IMR-90 (cell line): Measurements from ENCODE around the gene ZGRF1. TPM values are rescaled to one million over a fixed set of nuclear protein-coding genes. Genes with fewer than 3 reads are reported as not detected.

Experiments
- ATAC-seq: fragments of 200-7000 bp; cut with Tn5 transposase; 2 replicates; pipeline ENCODE4 v1.9.1; 2020; ENCODE audit warnings: low read depth, mild to moderate bottlenecking, moderate library complexity
- BruUV-seq: library from RNA; stranded (reverse); fragments of 400-500 nt; replicated peaks from 2 replicates; lab custom pipeline; 2021; lab: Mats Ljungman, UMichigan
- CTCF ChIA-PET: fragments of 300-600 bp; formaldehyde crosslinking; extraction: SDS; loops from one replicate; lab custom pipeline; 2021; ENCODE audit warnings: antibody characterized with exemption; lab: Yijun Ruan, JAX
- POLR2A ChIA-PET: fragments of 300-600 bp; sonication (Branson Sonifier 250); formaldehyde crosslinking; loops from one replicate; lab custom pipeline; 2022; ENCODE audit warnings: antibody characterized with exemption; ENCODE audit not compliant: unreplicated experiment; lab: Charles Lee
- DNase-seq: peaks from one replicate; pipeline ENCODE4 v3.0.0; 2013
- H2AFZ ChIP-seq: replicated peaks from 2 replicates; pipeline ENCODE3; 2013; ENCODE audit warnings: low read length, mild to moderate bottlenecking; ENCODE audit not compliant: poor library complexity
- H2AK5ac ChIP-seq: 2 replicates; pipeline ENCODE4 v1.6.1; 2013; ENCODE audit warnings: low read depth, low read length, inconsistent platforms
- H2AK9ac ChIP-seq: replicated peaks from 2 replicates; pipeline ENCODE3; 2013; ENCODE audit warnings: mild to moderate bottlenecking, low read depth, low read length, moderate library complexity; ENCODE audit not compliant: poor library complexity
- H2BK120ac ChIP-seq: 2 replicates; pipeline ENCODE4 v1.6.1; 2013; ENCODE audit warnings: low read depth, low read length, inconsistent platforms
- H2BK15ac ChIP-seq: 3 replicates; pipeline ENCODE4 v1.6.1; 2013; ENCODE audit warnings: low read depth, low read length, inconsistent platforms
- H2BK20ac ChIP-seq: 2 replicates; pipeline ENCODE4 v1.6.1; 2013; ENCODE audit warnings: low read depth, mild to moderate bottlenecking, inconsistent platforms, low read length, moderate library complexity
- H2BK5ac ChIP-seq: 2 replicates; pipeline ENCODE4 v1.6.1; 2013; ENCODE audit warnings: mild to moderate bottlenecking, low read depth, low read length, inconsistent platforms; ENCODE audit not compliant: poor library complexity, severe bottlenecking
- H3K14ac ChIP-seq: replicated peaks from 2 replicates; pipeline ENCODE4 v1.6.1; 2013; ENCODE audit warnings: low read depth, low read length, inconsistent platforms
- H3K18ac ChIP-seq: 2 replicates; pipeline ENCODE4 v1.6.1; 2013; ENCODE audit warnings: low read depth, low read length, control low read depth
- H3K23ac ChIP-seq: 2 replicates; pipeline ENCODE4 v1.6.1; 2013; ENCODE audit warnings: low read depth, low read length, inconsistent platforms
- H3K27ac ChIP-seq: 2 replicates; pipeline ENCODE4 v1.5.1; 2013; ENCODE audit warnings: mild to moderate bottlenecking, control low read depth, low read length; ENCODE audit not compliant: insufficient read depth
- H3K27me3 ChIP-seq: 2 replicates; pipeline ENCODE4 v1.6.1; 2013; ENCODE audit warnings: low read length; ENCODE audit not compliant: control insufficient read depth, insufficient read depth
- H3K36me3 ChIP-seq: 2 replicates; pipeline ENCODE4 v1.6.1; 2013; ENCODE audit warnings: low read length, mixed read lengths; ENCODE audit not compliant: control insufficient read depth, insufficient read depth
- H3K4ac ChIP-seq: 2 replicates; pipeline ENCODE4 v1.6.1; 2013; ENCODE audit warnings: low read depth, low read length, inconsistent platforms
- H3K4me1 ChIP-seq: 2 replicates; pipeline ENCODE4 v1.6.1; 2013; ENCODE audit warnings: low read length, mixed read lengths; ENCODE audit not compliant: control insufficient read depth, insufficient read depth
- H3K4me2 ChIP-seq: 2 replicates; pipeline ENCODE4 v1.6.1; 2013; ENCODE audit warnings: low read depth, mild to moderate bottlenecking, control low read depth, low read length, moderate library complexity
- H3K4me3 ChIP-seq: 2 replicates; pipeline ENCODE4 v1.5.1; 2013; ENCODE audit warnings: low read depth, mild to moderate bottlenecking, control low read depth, low read length, moderate library complexity; ENCODE audit not compliant: insufficient read depth
- H3K56ac ChIP-seq: 2 replicates; pipeline ENCODE4 v1.6.1; 2013; ENCODE audit warnings: low read length, inconsistent platforms; ENCODE audit not compliant: insufficient read depth; ENCODE audit errors: extremely low read depth
- H3K79me1 ChIP-seq, 2 experiments: 2 replicates each; pipeline ENCODE4 v1.6.1; 2013; ENCODE audit warnings: low read length in 2 of 2, inconsistent platforms in 1 of 2, low read depth in 1 of 2
- H3K9ac ChIP-seq: 2 replicates; pipeline ENCODE4 v1.6.1; 2013; ENCODE audit warnings: low read depth, low read length, control low read depth
- H3K9me1 ChIP-seq: 2 replicates; pipeline ENCODE4 v1.6.1; 2013; ENCODE audit warnings: low read length, inconsistent platforms; ENCODE audit not compliant: insufficient read depth
- H3K9me3 ChIP-seq: 2 replicates; pipeline ENCODE4 v1.6.1; 2013; ENCODE audit warnings: low read length; ENCODE audit not compliant: control insufficient read depth, insufficient read depth
- H4K20me1 ChIP-seq: 2 replicates; pipeline ENCODE4 v1.6.1; 2013; ENCODE audit warnings: low read length, inconsistent platforms; ENCODE audit not compliant: insufficient read depth
- H4K5ac ChIP-seq: 2 replicates; pipeline ENCODE4 v1.6.1; 2013; ENCODE audit warnings: mild to moderate bottlenecking, low read depth, low read length, control low read depth
- H4K8ac ChIP-seq, 2 experiments: 2 replicates each; pipeline ENCODE4 v1.6.1; 2013; ENCODE audit warnings: low read depth in 2 of 2, low read length in 2 of 2, control low read depth in 1 of 2, inconsistent platforms in 1 of 2
- H4K91ac ChIP-seq: 2 replicates; pipeline ENCODE4 v1.6.1; 2013; ENCODE audit warnings: low read depth, low read length, inconsistent platforms; ENCODE audit not compliant: insufficient read depth
- BHLHE40 ChIP-seq: fragments of 150-350 bp; IDR thresholded peaks from 2 replicates; pipeline ENCODE4 v1.6.1; 2016; ENCODE audit warnings: mild to moderate bottlenecking, low read depth, low read length
- CEBPB ChIP-seq: IDR thresholded peaks from 2 replicates; pipeline ENCODE4 v1.6.1; 2012; ENCODE audit warnings: low read depth, low read length, improper control_type of control experiment
- CHD1 ChIP-seq: IDR thresholded peaks from 2 replicates; pipeline ENCODE4 v1.6.1; 2012; ENCODE audit warnings: low read depth, low read length, improper control_type of control experiment
- FOS ChIP-seq: fragments of 150-350 bp; IDR thresholded peaks from 2 replicates; pipeline ENCODE4 v1.6.1; 2016; ENCODE audit warnings: low read depth, low read length
- MAFK ChIP-seq: IDR thresholded peaks from 2 replicates; pipeline ENCODE4 v1.6.1; 2012; ENCODE audit warnings: low read depth, low read length, improper control_type of control experiment
- MAZ ChIP-seq: IDR thresholded peaks from 2 replicates; pipeline ENCODE4 v1.6.1; 2012; ENCODE audit warnings: low read depth, mild to moderate bottlenecking, low read length, improper control_type of control experiment, moderate library complexity, borderline replicate concordance
- MXI1 ChIP-seq: IDR thresholded peaks from 2 replicates; pipeline ENCODE4 v1.6.1; 2012; ENCODE audit warnings: low read depth, mild to moderate bottlenecking, low read length, moderate library complexity, borderline replicate concordance
- NFE2L2 ChIP-seq: fragments of 150-350 bp; IDR thresholded peaks from 2 replicates; pipeline ENCODE4 v1.6.1; 2016; ENCODE audit warnings: low read depth, mild to moderate bottlenecking, low read length
- POLR2A ChIP-seq: IDR thresholded peaks from 2 replicates; pipeline ENCODE4 v1.6.1; 2012; ENCODE audit warnings: mild to moderate bottlenecking, low read depth, low read length
- RAD21 ChIP-seq: IDR thresholded peaks from 2 replicates; pipeline ENCODE4 v1.6.1; 2012; ENCODE audit warnings: low read length, improper control_type of control experiment
- RCOR1 ChIP-seq: IDR thresholded peaks from 2 replicates; pipeline ENCODE4 v1.6.1; 2012; ENCODE audit warnings: mild to moderate bottlenecking, low read length, improper control_type of control experiment; ENCODE audit not compliant: insufficient replicate concordance
- RFX5 ChIP-seq: IDR thresholded peaks from 2 replicates; pipeline ENCODE4 v1.8.0; 2012; ENCODE audit warnings: low read depth, mild to moderate bottlenecking, low read length, moderate library complexity
- SMC3 ChIP-seq: fragments of 150-350 bp; IDR thresholded peaks from 2 replicates; pipeline ENCODE4 v1.6.1; 2016; ENCODE audit warnings: low read depth, mild to moderate bottlenecking, antibody characterized with exemption, low read length, moderate library complexity
- WGBS, 2 experiments: methylation state at CpG; one replicate each; pipeline versions ENCODE4 v1.1.5 to v1.1.7; 2013; ENCODE audit warnings: missing lambda C conversion rate in 2 of 2; ENCODE audit not compliant: insufficient read length in 1 of 2; ENCODE audit errors: extremely low coverage in 2 of 2; 5-methylcytosine and 5-hydroxymethylcytosine counted together
- dilution Hi-C: fragments of 300-500 bp; cut with HindIII; formaldehyde crosslinking; loops from one replicate; pipeline ENCODE4 v1.14.3; 2018; ENCODE audit warnings: low sequenced_read_pairs; ENCODE audit not compliant: unreplicated experiment
- in situ Hi-C: fragments of 300-500 bp; cut with MboI; formaldehyde crosslinking; loops from 3 replicates; pipeline ENCODE4 v1.14.3; 2019; ENCODE audit warnings: low sequenced_read_pairs, inconsistent platforms, mixed read lengths
- intact Hi-C: fragments of 100-400 bp; cut with micrococcal nuclease; formaldehyde crosslinking; loops from 2 replicates; pipeline ENCODE4 v1.10.0; 2022
- polyA plus RNA-seq, 3 experiments: library from polyadenylated mRNA; depleted of rRNA; stranded (reverse); fragments of >200 nt; gene quantifications; 2 replicates each; pipeline ENCODE4 v1.2.3, GENCODE V29; 2012; ENCODE audit warnings: low replicate concordance in 1 of 3
- total RNA-seq: library from RNA; depleted of rRNA; stranded (reverse); fragments of >200 nt; gene quantifications from 2 replicates; pipeline ENCODE4 v1.2.3, GENCODE V29; 2012
- TF ChIP-seq, protein P1 (sequence below): conservative IDR thresholded peaks from 2 replicates; pipeline ENCODE4 v1.5.1; 2012; ENCODE audit warnings: mild to moderate bottlenecking, low read depth, low read length, improper control_type of control experiment
- TF ChIP-seq, protein P2 (sequence below): fragments of 150-350 bp; IDR thresholded peaks from 2 replicates; pipeline ENCODE4 v1.6.1; 2017; ENCODE audit warnings: mild to moderate bottlenecking, antibody characterized with exemption, low read length, low read depth
- TF ChIP-seq, protein P3 (sequence below): fragments of 150-350 bp; IDR thresholded peaks from 2 replicates; pipeline ENCODE4 v1.6.1; 2016; ENCODE audit warnings: low read depth, mild to moderate bottlenecking, low read length, moderate library complexity, borderline replicate concordance

The ZGRF1 gene
- total and polyA plus RNA-seq, 2 of the 4 experiments (the other 2 are of a cell fraction): 2.8 to 5.6 TPM

DNA sequence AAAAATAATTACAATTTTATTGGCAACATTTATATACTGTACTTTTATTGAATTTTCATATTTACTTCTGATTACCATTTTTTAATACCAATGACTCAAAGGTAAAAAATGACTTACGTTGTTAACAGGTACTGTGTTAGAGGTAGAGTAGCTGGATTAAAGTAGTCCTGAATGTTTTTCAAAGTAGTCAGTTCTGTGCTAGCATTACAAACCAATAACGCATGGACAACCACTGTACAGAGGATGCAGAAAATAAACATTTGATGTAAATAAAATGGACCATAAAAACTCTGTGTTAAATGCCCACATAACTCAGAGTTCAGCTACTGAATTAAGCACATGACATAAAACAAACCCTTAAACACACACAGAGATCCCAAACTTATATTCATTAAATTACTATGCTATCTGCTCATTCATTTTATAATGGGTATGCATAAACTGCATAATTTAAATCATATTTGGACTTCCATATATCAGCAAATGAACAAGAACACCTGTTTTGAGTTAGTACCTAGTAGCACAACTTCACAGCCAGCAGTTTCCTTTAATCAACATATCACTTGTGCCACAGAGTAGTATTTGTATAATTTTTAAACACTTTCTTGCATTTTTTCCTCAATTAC, 74.3 kb downstream of the ZGRF1 start:
- H3K79me1 ChIP-seq: no peaks in the 10 kb centered on the region
- no CpG with 5 or more reads among the region's 2 CpGs for WGBS, 2 experiments
- intact Hi-C loops (no loop called here), in situ Hi-C loops (no loop called here), dilution Hi-C loops (no loop called here)
- no peak overlapping the region for H3K4me2 ChIP-seq
- H3K18ac ChIP-seq: no peak overlapping the region
- H3K4me3 ChIP-seq: no peak overlapping the region
- H2BK120ac ChIP-seq: no peak overlapping the region
- no peaks in the 10 kb centered on the region for H4K20me1 ChIP-seq
- H4K91ac ChIP-seq: no peak overlapping the region
- POLR2A ChIA-PET: no interaction called here
- TF ChIP-seq BHLHE40 (no peak), MXI1 (no peak), FOS (no peak), RFX5 (no peak), MAFK (no peak), POLR2A (no peak), NFE2L2 (no peak), CEBPB (no peak), RCOR1 (no peak), SMC3 (no peak), CHD1 (no peak), MAZ (no peak), RAD21 (no peak)
- TF ChIP-seq, protein P1, sequence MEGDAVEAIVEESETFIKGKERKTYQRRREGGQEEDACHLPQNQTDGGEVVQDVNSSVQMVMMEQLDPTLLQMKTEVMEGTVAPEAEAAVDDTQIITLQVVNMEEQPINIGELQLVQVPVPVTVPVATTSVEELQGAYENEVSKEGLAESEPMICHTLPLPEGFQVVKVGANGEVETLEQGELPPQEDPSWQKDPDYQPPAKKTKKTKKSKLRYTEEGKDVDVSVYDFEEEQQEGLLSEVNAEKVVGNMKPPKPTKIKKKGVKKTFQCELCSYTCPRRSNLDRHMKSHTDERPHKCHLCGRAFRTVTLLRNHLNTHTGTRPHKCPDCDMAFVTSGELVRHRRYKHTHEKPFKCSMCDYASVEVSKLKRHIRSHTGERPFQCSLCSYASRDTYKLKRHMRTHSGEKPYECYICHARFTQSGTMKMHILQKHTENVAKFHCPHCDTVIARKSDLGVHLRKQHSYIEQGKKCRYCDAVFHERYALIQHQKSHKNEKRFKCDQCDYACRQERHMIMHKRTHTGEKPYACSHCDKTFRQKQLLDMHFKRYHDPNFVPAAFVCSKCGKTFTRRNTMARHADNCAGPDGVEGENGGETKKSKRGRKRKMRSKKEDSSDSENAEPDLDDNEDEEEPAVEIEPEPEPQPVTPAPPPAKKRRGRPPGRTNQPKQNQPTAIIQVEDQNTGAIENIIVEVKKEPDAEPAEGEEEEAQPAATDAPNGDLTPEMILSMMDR: no peak
- TF ChIP-seq, protein P2, sequence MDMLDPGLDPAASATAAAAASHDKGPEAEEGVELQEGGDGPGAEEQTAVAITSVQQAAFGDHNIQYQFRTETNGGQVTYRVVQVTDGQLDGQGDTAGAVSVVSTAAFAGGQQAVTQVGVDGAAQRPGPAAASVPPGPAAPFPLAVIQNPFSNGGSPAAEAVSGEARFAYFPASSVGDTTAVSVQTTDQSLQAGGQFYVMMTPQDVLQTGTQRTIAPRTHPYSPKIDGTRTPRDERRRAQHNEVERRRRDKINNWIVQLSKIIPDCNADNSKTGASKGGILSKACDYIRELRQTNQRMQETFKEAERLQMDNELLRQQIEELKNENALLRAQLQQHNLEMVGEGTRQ: no peak
- TF ChIP-seq, protein P3, sequence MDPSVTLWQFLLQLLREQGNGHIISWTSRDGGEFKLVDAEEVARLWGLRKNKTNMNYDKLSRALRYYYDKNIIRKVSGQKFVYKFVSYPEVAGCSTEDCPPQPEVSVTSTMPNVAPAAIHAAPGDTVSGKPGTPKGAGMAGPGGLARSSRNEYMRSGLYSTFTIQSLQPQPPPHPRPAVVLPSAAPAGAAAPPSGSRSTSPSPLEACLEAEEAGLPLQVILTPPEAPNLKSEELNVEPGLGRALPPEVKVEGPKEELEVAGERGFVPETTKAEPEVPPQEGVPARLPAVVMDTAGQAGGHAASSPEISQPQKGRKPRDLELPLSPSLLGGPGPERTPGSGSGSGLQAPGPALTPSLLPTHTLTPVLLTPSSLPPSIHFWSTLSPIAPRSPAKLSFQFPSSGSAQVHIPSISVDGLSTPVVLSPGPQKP: no peak
- no peak overlapping the region for H3K9ac ChIP-seq
- H2BK20ac ChIP-seq: no peak overlapping the region
- no peak overlapping the region for H3K27ac ChIP-seq
- no peak overlapping the region for H2BK5ac ChIP-seq
- no peak overlapping the region for H3K4ac ChIP-seq
- no peak overlapping the region for H3K56ac ChIP-seq
- no peak for DNase-seq
- H3K14ac ChIP-seq: no peak overlapping the region
- CTCF ChIA-PET: interaction anchor here (0.6 to 1.1 kb wide), 2 partner anchors 29 to 38 kb away, joined by 3 to 5 read pairs; no protein-coding TSS in a partner anchor
- H3K23ac ChIP-seq: no peak overlapping the region
- H3K36me3 ChIP-seq: no peaks in the 10 kb centered on the region
- H4K8ac ChIP-seq: no peak overlapping the region
- no peak overlapping the region for H2AK9ac ChIP-seq
- H2AFZ ChIP-seq: no peak overlapping the region
- no peaks in the 10 kb centered on the region for H3K9me3 ChIP-seq
- H2AK5ac ChIP-seq: no peak overlapping the region
- BruUV-seq: no TSS peak
- no peak overlapping the region for H4K5ac ChIP-seq
- ATAC-seq: no peak
- no peak overlapping the region for H2BK15ac ChIP-seq
- H3K4me1 ChIP-seq: no peaks in the 10 kb centered on the region
- no peaks in the 10 kb centered on the region for H3K9me1 ChIP-seq
- H3K27me3 ChIP-seq: no peaks in the 10 kb centered on the region
